ENCODE data around the gene ATP1A1.

Gene ATP1A1

DNA sequence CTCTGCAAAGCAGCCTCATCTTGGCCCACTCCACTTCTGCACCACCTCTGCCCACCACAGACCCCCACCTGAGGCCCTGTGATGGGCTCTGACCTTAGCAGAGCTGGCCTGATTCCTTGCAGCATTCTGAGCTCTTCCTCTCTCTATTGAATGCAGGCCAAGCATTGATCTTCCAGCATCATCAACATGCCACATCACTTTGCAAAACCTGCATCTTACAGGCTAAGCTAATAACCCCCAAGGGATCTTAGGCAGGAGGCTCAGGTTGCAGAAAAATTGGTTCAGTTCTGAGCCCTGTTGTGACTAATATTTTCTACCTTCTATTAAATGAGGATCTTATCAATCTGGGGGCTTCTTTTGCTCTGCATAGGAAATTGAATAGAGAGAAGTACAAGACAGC is 78.7 kb downstream of the ATP1A1 start:
- no peak for TF ChIP-seq POLR2A (IDR thresholded peaks at IDR 0.05; ENCODE audit: extremely low read depth, insufficient read length)
- no peak for TF ChIP-seq MYC (IDR thresholded peaks at IDR 0.05; ENCODE audit: low read depth, low read length)
- TF ChIP-seq, protein P1, sequence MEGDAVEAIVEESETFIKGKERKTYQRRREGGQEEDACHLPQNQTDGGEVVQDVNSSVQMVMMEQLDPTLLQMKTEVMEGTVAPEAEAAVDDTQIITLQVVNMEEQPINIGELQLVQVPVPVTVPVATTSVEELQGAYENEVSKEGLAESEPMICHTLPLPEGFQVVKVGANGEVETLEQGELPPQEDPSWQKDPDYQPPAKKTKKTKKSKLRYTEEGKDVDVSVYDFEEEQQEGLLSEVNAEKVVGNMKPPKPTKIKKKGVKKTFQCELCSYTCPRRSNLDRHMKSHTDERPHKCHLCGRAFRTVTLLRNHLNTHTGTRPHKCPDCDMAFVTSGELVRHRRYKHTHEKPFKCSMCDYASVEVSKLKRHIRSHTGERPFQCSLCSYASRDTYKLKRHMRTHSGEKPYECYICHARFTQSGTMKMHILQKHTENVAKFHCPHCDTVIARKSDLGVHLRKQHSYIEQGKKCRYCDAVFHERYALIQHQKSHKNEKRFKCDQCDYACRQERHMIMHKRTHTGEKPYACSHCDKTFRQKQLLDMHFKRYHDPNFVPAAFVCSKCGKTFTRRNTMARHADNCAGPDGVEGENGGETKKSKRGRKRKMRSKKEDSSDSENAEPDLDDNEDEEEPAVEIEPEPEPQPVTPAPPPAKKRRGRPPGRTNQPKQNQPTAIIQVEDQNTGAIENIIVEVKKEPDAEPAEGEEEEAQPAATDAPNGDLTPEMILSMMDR (IDR thresholded peaks at IDR 0.05; ENCODE audit: low read depth, low read length), result no peak
- TF ChIP-seq, protein P2, sequence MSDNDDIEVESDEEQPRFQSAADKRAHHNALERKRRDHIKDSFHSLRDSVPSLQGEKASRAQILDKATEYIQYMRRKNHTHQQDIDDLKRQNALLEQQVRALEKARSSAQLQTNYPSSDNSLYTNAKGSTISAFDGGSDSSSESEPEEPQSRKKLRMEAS (IDR thresholded peaks at IDR 0.05; ENCODE audit: low read depth, low read length), result no peak
- DNase-seq (ENCODE audit: low read depth), result no peak
- no peak overlapping the region for H3K4me3 ChIP-seq (ENCODE audit: low read depth, low read length)

DNA sequence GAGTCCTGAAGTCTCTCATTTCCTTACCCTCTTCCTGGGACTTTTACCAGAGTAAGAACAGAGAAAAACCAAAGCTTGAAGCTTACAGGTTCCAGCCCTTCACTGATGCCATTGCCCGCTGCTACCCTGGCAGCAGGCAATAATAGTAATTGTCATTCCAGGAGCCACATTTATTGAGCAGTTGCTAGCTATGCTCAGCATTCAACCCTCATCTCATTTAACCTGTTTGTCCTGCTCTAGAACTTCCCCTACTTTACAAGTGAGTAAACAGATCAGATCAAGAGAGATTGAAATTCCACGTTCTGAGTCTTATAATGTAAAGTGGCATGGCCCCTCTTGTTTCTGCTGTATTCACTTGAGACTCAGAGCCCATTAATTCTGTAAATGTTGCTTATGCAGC is 80.4 kb downstream of the ATP1A1 start:
- no peak for DNase-seq (ENCODE audit: low read depth)
- no peak overlapping the region for H3K4me3 ChIP-seq (ENCODE audit: low read depth, low read length)
- TF ChIP-seq, protein P2 (IDR thresholded peaks at IDR 0.05; ENCODE audit: low read depth, low read length), result no peak
- TF ChIP-seq POLR2A (IDR thresholded peaks at IDR 0.05; ENCODE audit: extremely low read depth, insufficient read length) (no peak), MYC (IDR thresholded peaks at IDR 0.05; ENCODE audit: low read depth, low read length) (no peak)
- TF ChIP-seq, protein P1 (IDR thresholded peaks at IDR 0.05; ENCODE audit: low read depth, low read length), result no peak

DNA sequence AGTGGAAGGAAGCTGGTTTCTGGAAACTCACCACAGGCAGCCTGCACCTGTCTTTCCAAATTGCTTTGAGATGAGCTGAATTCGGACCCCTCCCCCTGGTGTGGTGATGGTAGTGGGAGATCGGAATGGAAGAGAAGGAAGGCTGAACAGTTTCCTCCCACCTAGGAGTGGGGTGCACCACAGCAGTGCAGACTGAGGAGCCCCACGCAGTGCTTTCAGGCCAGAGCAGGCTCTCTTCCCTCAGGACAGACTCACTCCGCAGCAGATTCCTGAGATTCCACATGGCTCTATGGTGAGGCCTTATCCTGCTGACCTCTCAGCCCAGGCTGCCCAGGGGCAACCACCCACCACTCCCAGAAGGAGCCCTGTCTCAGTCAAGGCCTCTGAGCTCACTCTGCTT is 80.9 kb downstream of the ATP1A1 start:
- DNase-seq (ENCODE audit: low read depth), result no peak
- TF ChIP-seq POLR2A (IDR thresholded peaks at IDR 0.05; ENCODE audit: extremely low read depth, insufficient read length) (no peak), MYC (IDR thresholded peaks at IDR 0.05; ENCODE audit: low read depth, low read length) (no peak)
- TF ChIP-seq, protein P2 (IDR thresholded peaks at IDR 0.05; ENCODE audit: low read depth, low read length), result no peak
- TF ChIP-seq, protein P1 (IDR thresholded peaks at IDR 0.05; ENCODE audit: low read depth, low read length), result no peak
- no peak overlapping the region for H3K4me3 ChIP-seq (ENCODE audit: low read depth, low read length)
